Frontal cortex (tissue), 4 donors: Measurements from ENCODE around the gene BOK. TPM values are rescaled to one million over a fixed set of nuclear protein-coding genes. Genes with fewer than 3 reads are reported as not detected.
"Not testable (repeated sequence)": the region's sequence is repeated elsewhere in the genome, so short reads cannot be mapped to it uniquely, and the experiment has no call there.

Experiments used
- DNase-seq, 2 donors: peaks; one replicate each; pipeline ENCODE4 v3.0.0; 2012; ENCODE audit warnings: low spot score in 2 of 2
- FAIRE-seq: peaks from 2 replicates; lab custom pipeline; 2012; peaks lifted over from hg19 to GRCh38; lab: Jason Lieb, UNC
- total RNA-seq: library from RNA; depleted of rRNA; stranded (reverse); fragments of >200 nt; gene quantifications from one replicate; pipeline ENCODE4 v1.2.3, GENCODE V29; 2014
- donor health status: control.
- donor health status: control.
- donor health status: control.

The BOK gene
- total RNA-seq, 1 donor from 2014 or later = 20.8 TPM

DNA sequence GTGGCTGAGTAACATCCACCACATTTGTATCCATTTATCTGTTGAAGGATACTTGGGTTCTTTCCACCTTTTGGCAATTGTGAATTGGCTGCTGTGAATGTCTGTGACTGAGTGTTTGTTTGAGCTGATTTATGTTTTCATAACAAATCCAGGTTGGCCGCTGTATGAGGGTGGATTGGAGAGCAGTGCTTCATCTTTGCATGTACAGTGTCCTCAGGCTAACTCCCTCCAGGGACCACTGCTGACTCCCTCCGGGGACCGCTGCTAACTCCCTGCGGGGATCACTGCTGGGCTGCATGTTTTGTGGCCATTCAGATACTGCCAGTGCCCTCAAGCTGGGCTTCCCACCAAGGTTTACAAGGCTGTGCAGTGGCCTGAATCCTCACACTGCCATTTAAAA is 10.2 kb downstream of the BOK start:
- no peak for FAIRE-seq
- DNase-seq = no peak

DNA sequence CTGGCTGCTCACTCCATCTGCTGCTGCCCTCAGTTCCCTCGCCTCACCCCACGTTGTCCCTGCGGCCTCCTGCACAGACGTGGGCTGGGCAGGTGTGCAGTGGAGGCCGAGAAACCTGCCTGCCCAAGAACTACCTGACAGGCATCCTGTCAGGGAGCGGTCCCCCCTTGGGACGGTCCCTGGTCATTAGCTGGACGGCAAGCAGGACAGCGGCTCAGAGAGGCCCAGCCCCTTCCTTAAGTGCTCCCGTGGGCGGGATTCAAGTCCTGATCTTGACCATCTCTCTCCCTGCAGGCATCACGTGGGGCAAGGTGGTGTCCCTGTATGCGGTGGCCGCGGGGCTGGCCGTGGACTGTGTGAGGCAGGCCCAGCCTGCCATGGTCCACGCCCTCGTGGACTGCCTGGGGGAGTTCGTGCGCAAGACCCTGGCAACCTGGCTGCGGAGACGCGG is 11.3 kb downstream of the BOK start:
- DNase-seq (no peak), FAIRE-seq (no peak)

DNA sequence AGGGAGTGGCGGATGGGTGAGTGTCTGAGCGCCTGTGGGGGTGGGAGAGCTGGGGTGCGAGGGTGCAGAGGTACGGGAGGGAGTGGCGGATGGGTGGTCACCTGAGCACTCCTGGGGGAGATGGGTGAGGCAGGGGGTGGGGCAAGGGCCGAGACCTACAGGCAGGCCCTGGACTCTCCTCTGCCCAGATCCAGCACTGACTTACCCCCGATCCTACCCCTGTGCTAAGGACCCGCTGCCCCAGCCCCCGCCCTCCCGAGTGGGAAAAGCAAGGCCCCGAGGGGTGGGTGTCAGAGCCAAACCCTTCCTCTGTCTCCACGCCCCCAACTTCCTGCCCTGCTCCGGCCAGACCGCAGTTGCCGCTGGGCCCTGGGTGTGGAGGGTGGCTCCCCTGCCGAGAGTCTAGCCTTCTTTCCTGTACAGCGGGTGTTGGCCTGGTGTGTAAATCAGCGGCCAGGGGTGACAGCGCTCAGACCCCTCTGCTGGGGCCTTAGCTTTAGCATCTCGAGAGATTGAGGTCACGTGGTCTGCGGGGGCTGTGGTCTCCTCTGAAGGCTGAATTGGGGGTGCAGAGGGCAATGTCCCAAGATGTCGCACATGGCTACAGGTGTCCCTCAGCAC is 12.5 kb downstream of the BOK start:
- no peak for FAIRE-seq
- DNase-seq = no peak

DNA sequence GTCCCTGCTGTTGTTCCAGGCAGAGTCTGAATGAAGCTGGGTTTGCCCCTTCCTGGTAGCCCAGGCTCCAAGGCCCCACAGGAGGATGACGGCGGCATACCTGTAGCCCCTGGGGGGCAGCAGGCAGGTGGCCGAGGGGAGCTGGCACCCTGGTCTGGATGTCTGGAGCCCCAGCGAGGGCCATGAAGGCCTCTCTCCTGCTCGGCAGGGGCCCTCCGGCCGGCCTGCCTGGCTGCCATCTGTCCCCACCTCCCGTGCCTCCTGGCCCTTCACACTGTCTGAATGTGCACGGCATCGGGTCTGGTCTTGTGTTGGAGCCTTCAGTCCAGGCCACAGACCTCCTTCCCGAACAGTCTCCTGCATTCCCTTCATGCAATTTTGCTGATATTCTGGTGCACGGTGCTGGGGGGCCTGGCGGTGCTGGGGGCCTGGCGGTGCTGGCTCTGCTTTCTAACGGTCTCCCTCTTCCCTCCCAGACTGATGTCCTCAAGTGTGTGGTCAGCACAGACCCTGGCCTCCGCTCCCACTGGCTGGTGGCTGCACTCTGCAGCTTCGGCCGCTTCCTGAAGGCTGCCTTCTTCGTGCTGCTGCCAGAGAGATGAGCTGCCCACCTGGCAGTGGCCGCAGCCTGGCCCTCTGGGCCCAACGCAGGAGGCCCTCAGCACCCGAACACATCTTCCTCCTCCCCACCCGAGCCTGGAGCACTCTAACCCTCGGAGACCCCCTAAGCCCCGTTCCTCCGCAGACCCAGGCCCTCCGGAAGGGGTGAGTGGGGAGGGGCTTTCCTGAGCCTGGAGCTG is 13.5 kb downstream of the BOK start:
- no peak for FAIRE-seq
- no peak for DNase-seq

DNA sequence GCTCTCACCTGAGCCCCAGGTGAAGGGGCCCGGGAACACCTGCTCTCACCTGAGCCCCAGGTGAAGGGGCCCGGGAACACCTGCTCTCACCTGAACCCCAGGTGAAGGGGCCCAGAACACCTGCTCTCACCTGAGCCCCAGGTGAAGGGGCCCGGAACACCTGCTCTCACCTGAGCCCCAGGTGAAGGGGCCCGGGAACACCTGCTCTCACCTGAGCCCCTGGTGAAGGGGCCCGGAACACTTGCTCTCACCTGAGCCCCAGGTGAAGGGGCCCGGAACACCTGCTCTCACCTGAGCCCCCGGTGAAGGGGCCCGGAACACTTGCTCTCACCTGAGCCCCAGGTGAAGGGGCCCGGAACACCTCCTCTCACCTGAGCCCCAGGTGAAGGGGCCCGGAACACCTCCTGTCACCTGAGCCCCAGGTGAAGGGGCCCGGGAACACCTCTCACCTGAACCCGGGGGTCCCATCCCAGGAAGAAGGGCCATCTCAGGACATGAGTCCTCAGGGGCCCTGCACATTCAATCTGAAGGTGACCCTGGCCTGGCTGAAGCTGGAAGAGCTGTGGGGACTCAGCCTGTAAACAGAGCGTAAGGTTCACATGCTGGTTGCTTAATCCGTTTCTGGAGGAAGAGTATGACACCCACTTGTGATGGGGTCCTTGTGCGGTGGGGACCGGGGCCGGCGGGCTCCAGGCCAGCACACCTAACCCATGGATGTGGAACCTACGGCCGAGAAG is 14.5 kb downstream of the BOK start:
- FAIRE-seq = not testable (repeated sequence)

DNA sequence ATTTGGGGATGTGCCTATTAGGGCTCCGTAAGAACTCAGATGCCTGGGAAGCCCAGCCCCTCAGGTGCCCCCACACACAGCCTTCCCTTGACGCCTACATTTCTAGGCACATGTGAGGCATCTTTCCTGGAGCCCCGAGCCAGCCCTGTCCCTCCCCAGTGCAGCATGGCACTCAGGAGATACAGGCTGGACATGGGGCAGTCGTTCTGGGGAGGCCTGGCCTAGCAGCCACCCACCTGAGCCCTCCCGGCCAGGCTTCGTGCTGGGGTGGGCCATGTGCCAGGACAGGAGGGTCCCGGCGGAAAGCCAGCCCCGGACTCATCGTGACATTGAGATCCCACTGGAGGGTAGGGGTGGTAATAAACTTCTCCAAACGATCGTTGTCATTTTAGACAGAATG is 15.2 kb downstream of the BOK start:
- DNase-seq = no peak
- no peak for FAIRE-seq

More for the DNA sequence above, 14.5 kb downstream of the BOK start:
- DNase-seq = not testable (repeated sequence)

DNA sequence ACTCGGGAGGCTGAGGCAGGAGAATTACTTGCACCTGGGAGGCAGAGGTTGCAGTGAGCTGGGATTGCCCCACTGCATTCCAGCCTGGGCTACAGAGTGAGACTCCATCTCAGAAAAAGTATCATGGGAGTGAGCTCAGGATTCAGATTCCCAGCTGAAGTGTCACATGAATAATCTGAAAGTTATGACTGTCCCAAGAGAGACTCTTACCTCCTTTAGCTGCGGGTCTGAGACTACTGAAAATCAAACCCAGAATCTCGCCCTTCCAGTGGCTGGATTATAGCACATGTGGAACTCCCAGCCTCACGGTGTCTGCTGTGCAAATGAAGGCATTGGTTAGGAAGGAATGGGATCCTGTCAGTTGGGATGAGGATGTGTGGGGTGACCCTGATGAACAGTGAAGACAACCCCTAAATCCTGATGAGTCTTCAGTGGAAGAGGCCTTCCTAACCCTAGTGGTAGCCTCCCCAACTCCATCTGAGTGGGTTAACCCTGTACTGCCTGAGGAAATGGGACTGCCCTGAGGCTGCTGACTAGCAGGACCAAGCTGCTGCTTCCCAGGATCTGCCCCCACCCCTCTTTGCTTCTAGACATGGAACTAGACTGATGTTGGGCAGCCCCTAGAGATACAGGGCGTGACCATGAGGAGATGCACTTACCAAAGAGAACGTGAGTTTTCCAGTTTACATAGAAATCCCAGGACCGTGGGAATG is 16.5 kb downstream of the BOK start:
- DNase-seq (no peak), FAIRE-seq (no peak)

DNA sequence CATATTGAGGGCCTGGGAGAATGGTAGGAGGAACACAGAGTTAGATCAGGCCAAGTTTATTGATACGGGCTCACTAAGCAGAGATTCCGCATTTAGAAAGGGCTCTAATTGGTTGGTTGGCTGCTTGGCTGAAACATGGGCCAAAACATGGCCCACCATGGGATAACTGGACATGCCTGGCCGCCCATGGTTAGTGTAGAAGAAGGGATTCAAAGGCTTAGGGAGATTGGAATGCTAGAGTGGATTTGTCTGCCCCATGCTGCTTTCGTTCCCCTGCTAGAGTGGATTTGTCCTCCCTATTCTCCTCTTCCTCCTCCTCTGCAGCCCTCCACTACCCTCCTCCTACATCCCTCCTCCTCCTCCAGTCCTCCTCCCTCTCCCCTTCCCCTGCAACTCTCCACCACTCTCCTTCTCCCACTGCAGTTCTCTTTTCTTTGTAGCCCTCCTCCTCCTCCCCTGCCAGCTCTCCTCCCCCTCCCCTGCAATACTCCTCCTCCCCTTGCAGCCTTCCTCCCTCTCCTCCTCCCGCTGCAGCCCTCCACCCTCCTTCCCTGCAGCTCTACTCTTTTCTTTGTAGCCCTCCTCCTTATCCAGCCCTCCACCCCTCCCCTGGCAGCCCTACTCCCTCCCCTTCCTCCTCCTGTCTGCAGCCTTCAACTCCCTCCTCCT is 17.2 kb downstream of the BOK start:
- no peak for DNase-seq
- FAIRE-seq = no peak

DNA sequence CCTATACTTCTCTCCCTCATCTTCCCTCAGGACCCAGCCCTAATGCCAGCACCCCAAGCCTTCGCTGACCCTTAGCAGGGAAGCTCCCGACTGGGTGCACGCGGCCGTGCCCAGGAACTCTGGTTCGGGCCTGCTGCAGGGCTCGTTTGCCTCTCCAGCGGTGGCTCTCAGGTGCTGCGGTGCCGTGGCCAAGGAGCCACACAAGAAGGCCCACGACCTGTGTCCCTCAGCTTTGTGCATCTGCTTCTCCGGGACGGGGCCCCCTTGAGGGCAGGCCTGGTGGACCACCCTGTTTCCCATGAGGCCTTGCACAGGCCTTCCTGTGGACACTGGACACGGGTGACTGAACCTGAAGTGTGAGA is 17.7 kb downstream of the BOK start:
- FAIRE-seq (no peak), DNase-seq (no peak)

DNA sequence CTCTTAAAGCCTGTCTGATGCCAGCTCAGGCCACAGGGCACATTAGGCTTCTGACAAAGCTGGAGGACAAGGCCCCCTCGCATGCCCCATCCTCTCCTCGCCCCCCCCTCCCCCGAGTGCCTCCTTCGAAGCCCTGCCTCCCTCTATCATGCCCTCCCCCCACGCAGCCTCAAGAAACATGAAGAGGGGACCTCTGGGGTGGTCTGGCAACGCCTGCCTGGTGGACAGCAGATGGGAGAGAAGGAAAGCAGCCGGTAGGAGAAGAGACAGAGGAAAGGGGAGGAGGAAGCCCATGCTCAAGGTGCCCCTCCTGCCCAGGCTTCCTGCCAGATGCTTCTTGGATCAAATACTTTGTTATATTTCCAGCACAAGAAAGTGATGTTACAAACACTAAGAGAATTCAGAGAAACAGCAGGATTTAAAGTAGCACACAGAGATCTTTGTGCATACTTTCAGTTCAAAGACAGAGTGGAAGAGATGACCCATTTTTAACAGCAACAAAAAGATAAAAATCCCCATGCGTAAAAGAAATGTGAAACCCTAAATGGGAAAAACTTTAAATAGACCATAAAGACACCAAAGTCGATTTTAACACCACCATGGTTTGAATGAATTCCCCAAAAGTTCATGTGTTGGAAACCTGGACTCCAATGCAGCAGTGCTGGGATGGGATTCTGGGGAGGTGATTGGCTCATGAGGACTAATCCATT is 19.0 kb downstream of the BOK start:
- FAIRE-seq (no peak), DNase-seq (peak in 1 of 2 donors; percentile 44)

DNA sequence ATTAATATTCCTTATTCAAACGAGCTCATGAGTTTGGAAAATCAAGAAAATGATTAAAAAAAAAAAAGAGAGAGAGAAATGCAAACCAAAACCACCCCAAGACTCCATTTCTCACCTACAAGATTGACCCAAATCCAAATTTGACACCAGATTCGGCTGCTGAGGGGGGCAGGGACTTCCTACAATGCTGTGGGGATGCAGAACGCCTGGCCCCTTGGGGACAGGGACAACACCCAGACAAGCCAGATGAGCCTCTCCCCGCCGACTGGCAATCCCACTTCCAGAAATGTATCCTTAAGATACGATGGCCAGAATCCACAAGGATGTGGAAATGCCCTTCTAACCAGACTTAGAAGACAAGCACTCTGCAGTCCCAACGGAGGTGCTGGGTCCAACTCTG is 20.7 kb downstream of the BOK start:
- DNase-seq (no peak), FAIRE-seq (no peak)

DNA sequence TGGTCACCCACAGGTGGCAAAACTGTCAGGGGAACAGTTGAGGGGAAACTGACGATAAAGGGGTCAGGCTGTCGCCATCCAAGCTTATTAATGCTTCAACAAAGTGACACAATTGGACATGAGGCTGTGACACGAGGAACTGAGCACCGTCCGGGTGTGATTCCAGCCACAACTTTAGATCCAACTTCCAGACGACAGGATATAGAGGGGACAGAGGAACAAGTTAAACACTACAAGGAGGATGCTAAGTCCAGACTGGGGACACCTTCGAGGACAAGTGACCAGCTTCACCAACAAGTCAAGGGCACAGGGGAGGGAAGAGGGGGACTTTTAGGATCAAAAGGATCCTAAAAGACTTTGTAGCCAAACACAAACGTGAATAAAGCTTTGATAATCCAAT is 23.8 kb downstream of the BOK start:
- DNase-seq (no peak), FAIRE-seq (no peak)

DNA sequence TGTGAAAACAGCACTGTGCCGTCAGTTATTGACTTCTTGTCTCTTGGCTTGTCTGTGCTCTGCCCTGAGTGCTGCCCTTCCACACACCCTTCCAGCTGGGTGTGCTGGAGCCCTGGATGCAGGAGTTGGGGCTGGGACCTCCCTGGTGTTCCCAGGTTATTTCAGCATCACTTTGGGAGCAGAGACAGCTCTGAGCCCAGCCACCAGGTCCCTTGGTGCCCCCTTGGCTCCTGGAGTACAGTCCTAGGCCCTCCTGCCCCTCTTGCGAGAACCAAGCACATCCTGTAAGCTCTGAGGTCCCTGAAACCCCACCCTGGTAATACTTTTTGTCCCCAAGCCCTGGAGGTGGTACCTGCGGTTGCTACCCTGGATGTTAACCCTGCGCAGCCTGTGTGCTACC is 24.3 kb downstream of the BOK start:
- FAIRE-seq (no peak), DNase-seq (no peak)

DNA sequence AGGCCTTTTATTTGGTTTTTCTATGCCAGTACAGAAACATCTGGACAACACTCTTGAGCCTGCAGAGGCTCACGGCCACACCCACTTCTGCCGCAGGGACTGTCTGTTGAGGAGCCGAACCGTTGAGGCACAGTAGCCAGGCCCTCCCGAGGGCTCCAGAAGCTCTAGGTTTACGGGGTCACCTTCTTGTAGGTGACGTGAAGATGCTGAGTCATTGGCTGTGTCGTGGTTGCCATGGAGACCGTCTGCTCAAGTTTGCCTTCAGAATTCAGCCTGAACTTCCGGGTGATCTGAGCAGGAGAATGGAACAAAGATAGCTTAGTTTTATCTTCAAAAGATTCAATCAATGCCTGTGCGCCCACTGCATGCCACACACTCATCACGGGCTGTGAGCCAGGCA is 25.9 kb downstream of the BOK start:
- DNase-seq (no peak), FAIRE-seq (no peak)

DNA sequence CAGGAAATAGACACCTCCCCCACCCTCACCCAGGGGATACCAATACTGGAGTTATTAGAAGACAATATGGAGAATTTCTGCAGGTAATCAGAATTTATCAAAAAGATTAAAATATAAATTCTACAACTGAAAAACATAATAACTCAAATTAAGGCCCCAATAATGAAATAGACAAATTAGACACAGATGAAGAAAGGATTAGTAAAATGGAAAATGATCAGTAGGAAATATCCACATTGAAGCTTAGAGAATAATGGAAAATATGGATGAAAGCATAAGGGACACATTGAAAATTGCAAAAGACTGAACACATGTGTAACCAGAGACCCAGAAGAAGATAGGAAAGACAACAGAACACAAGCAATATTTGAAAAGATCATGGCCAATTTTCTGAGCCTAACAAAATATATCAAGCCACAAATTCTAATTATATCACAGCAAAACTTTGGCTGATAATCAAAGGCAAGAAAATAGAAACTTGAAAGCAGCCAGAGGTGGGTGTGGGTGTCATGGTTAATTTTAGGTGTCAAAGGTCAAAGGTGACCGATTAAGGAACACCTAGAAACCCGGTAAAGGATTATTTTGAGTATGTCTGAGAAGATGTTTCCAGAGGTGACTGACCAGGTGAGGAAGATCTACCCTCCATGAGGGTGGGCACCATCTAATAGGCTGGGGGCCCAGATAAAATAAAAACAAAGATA is 28.2 kb downstream of the BOK start:
- DNase-seq (no peak), FAIRE-seq (no peak)

DNA sequence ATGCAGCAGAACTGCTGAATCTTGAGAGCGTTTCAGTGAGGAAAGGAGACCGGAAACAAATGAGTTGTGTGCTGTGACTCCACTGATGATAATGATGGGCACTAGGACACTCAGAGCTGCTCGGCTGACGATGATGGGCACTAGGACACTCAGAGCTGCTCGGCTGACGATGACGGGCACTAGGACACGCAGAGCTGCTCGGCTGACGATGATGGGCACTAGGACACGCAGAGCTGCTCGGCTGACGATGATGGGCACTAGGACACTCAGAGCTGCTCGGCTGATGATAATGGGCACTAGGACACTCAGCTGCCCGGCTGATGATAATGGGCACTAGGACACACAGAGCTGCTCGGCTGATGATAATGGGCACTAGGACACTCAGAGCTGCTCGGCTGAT is 31.3 kb downstream of the BOK start:
- DNase-seq, FAIRE-seq: not testable (repeated sequence)

DNA sequence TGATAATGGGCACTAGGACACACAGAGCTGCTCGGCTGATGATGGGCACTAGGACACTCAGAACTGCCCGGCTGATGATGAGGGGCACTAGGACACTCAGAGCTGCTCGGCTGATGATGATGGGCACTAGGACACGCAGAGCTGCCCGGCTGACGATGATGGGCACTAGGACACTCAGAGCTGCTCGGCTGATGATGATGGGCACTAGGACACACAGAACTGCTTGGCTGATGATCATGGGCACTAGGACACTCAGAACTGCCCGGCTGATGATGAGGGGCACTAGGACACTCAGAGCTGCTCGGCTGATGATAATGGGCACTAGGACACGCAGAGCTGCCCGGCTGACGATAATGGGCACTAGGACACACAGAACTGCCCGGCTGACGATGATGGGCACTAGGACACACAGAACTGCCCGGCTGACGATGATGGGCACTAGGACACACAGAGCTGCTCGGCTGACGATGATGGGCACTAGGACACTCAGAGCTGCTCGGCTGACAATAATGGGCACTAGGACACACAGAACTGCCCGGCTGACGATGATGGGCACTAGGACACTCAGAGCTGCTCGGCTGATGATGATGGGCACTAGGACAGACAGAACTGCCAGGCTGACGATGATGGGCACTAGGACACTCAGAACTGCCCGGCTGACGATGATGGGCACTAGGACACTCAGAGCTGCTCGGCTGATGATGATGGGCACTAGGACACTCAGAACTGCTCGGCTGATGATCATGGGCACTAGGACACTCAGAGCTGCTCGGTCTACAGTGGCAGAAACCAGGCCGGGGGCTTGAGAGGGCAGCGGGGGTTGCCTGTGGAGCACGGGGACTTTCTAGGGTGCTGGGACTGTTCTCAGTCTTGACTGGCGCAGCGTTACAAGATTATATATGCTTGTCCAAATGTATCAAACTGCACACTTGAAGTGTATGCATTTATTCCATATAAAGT is 32.2 kb downstream of the BOK start:
- not testable (repeated sequence) for DNase-seq, FAIRE-seq
